ENCODE data around the gene PRKCZ.

GRCh38 chr1:2159124-2159523, 108.9 kb downstream of the PRKCZ start:
- TF ChIP-seq CTCF (conservative IDR thresholded peaks at IDR 0.05; ENCODE audit: low read depth in 2 of 2) (no peak), EZH2 (IDR thresholded peaks at IDR 0.05; ENCODE audit: low read depth, unreplicated experiment) (no peak)
